GM12878 (cell line): ENCODE data around the gene SLAMF1. TPM values are rescaled to one million over a fixed set of nuclear protein-coding genes. Genes with fewer than 3 reads are reported as not detected.
A peak's percentile ranks its signal among the peaks of the same experiment; 100 is the strongest.

Experiments
- ATAC-seq: fragments of 200-7000 bp; cut with Tn5 transposase; 3 replicates; pipeline ENCODE4 v1.9.1; 2020; ENCODE audit warnings: mild to moderate bottlenecking, moderate library complexity
- BruUV-seq: library from RNA; stranded (reverse); fragments of 400-500 nt; replicated peaks from 2 replicates; lab custom pipeline; 2021; lab: Mats Ljungman, UMichigan
- CTCF ChIA-PET: fragments of 300-600 bp; sonication (Branson Sonifier 250); formaldehyde crosslinking; extraction: SDS; loops from one replicate; lab custom pipeline; 2021; ENCODE audit warnings: inconsistent platforms; lab: Yijun Ruan, JAX
- POLR2A ChIA-PET: fragments of 350-600 bp; formaldehyde crosslinking; extraction: SDS; loops from one replicate; lab custom pipeline; 2021; ENCODE audit warnings: inconsistent platforms; lab: Charles Lee
- RAD21 ChIA-PET: fragments of 300-600 bp; sonication (Branson Sonifier 250); formaldehyde crosslinking; loops from one replicate; lab custom pipeline; 2023; ENCODE audit warnings: antibody characterized with exemption; ENCODE audit not compliant: unreplicated experiment; lab: Charles Lee
- SMC1A ChIA-PET: fragments of 300-600 bp; sonication (Branson Sonifier 250); formaldehyde crosslinking; loops from one replicate; lab custom pipeline; 2023; ENCODE audit not compliant: unreplicated experiment, uncharacterized antibody; lab: Charles Lee
- DNase-seq: peaks from one replicate; pipeline ENCODE4 v3.0.0-alpha.2; 2011; ENCODE audit warnings: low read depth, low spot score
- FAIRE-seq: peaks from 3 replicates; lab custom pipeline; 2011; peaks lifted over from hg19 to GRCh38; lab: Jason Lieb, UNC
- H2AFZ ChIP-seq: 2 replicates; pipeline ENCODE4 v1.6.0; 2011; ENCODE audit warnings: low read depth, low read length, control low read depth; ENCODE audit not compliant: control insufficient read depth
- H3K27ac ChIP-seq: 2 replicates; pipeline ENCODE4 v1.5.1; 2011; ENCODE audit warnings: control low read depth; ENCODE audit not compliant: control insufficient read depth, insufficient read depth
- H3K27me3 ChIP-seq, 2 experiments: replicated peaks in 1 of 2; 2 replicates each; pipeline versions ENCODE4 v1.6.0 to v1.6.1; 2011; ENCODE audit warnings: low read length in 1 of 2; ENCODE audit not compliant: control insufficient read depth in 2 of 2, insufficient read depth in 2 of 2
- H3K36me3 ChIP-seq, 2 experiments: 2 replicates each; pipeline ENCODE4 v1.5.1; 2011; ENCODE audit warnings: low read length in 1 of 2; ENCODE audit not compliant: control insufficient read depth in 2 of 2, insufficient read depth in 2 of 2
- H3K4me1 ChIP-seq: 2 replicates; pipeline ENCODE4 v1.6.1; 2011; ENCODE audit warnings: mild to moderate bottlenecking, low read length, moderate library complexity, mixed read lengths; ENCODE audit not compliant: control insufficient read depth, insufficient read depth
- H3K4me2 ChIP-seq: 2 replicates; pipeline ENCODE4 v1.6.0; 2011; ENCODE audit warnings: control low read depth; ENCODE audit not compliant: control insufficient read depth, insufficient read depth
- H3K4me3 ChIP-seq: fragments of 200-600 bp; sonication (generic); 2 replicates; pipeline ENCODE4 v1.5.1; 2016
- H3K79me2 ChIP-seq: 2 replicates; pipeline ENCODE4 v1.6.0; 2011; ENCODE audit warnings: low read length; ENCODE audit not compliant: control insufficient read depth, insufficient read depth
- H3K9ac ChIP-seq: 2 replicates; pipeline ENCODE4 v1.8.0; 2011; ENCODE audit warnings: low read length, control low read depth, mixed read lengths; ENCODE audit not compliant: control insufficient read depth, insufficient read depth
- H3K9me3 ChIP-seq: replicated peaks from 3 replicates; pipeline ENCODE4 v1.5.1; 2011; ENCODE audit warnings: mild to moderate bottlenecking, low read length; ENCODE audit not compliant: control insufficient read depth, insufficient read depth
- H4K20me1 ChIP-seq: 2 replicates; pipeline ENCODE4 v1.6.0; 2011; ENCODE audit not compliant: control insufficient read depth, insufficient read depth
- ATF2 ChIP-seq: IDR thresholded peaks from 2 replicates; pipeline ENCODE4 v1.6.1; 2012; ENCODE audit warnings: low read length, inconsistent platforms
- CHD2 ChIP-seq: IDR thresholded peaks from 2 replicates; pipeline ENCODE4 v1.6.1; 2011; ENCODE audit warnings: low read depth, low read length, improper control_type of control experiment, borderline replicate concordance
- GABPA ChIP-seq: IDR thresholded peaks from 2 replicates; pipeline ENCODE4 v1.6.1; 2014; ENCODE audit warnings: antibody characterized with exemption, low read depth, mild to moderate bottlenecking, inconsistent platforms
- IKZF1 ChIP-seq: fragments of 450-650 bp; conservative IDR thresholded peaks from 2 replicates; pipeline ENCODE4 v1.6.1; 2017; ENCODE audit warnings: antibody characterized with exemption, mild to moderate bottlenecking
- MEF2B ChIP-seq: fragments of 450-650 bp; IDR thresholded peaks from 2 replicates; pipeline ENCODE4 v1.6.1; 2018; ENCODE audit warnings: mild to moderate bottlenecking, moderate library complexity; ENCODE audit not compliant: partially characterized antibody, poor library complexity, severe bottlenecking
- MYB ChIP-seq: fragments of 150-350 bp; IDR thresholded peaks from 2 replicates; pipeline ENCODE4 v1.6.1; 2014; ENCODE audit warnings: mild to moderate bottlenecking, low read depth, low read length, borderline replicate concordance
- POLR2AphosphoS5 ChIP-seq: IDR thresholded peaks from 2 replicates; pipeline ENCODE4 v1.6.1; 2011; ENCODE audit warnings: mild to moderate bottlenecking, low read length, inconsistent platforms
- SIN3A ChIP-seq: IDR thresholded peaks from 2 replicates; pipeline ENCODE4 v1.6.1; 2012; ENCODE audit warnings: low read depth, low read length, improper control_type of control experiment
- SMAD5 ChIP-seq: IDR thresholded peaks from 2 replicates; pipeline ENCODE4 v1.6.1; 2016; ENCODE audit warnings: antibody characterized with exemption, low read depth
- WGBS: methylation state at CpG from one replicate; pipeline ENCODE4 v1.1.6; 2016; ENCODE audit warnings: low lambda C conversion rate; ENCODE audit not compliant: insufficient replicate concordance, insufficient coverage; ENCODE audit errors: missing lambda C conversion rate; 5-methylcytosine and 5-hydroxymethylcytosine counted together
- in situ Hi-C: fragments of 300-500 bp; cut with MboI; formaldehyde crosslinking; loops from 9 replicates; pipeline ENCODE4 v1.14.3; 2018; ENCODE audit warnings: mixed read lengths
- intact Hi-C: fragments of 100-400 bp; cut with micrococcal nuclease; formaldehyde crosslinking; loops from one replicate; pipeline ENCODE4 v1.14.2; 2022; ENCODE audit not compliant: unreplicated experiment
- polyA plus RNA-seq, 11 experiments: library from polyadenylated mRNA; depleted of rRNA in 4 of 11; unstranded in 6 of 11; stranded (reverse) in 5 of 11; fragments of >200 nt; fragmentation: Nextera tagmentation in 4 of 11; fragmentation: Illumina TruSeq in 1 of 11; extraction: Ambion mirVana in 4 of 11; extraction: Trizol in 1 of 11; gene quantifications; 1 replicate in 1 of 11; 2 replicates in 10 of 11; pipeline versions ENCODE4 v1.2.1 to v1.2.3, GENCODE V29; 2011 to 2016; ENCODE audit warnings: inconsistent platforms in 2 of 11, missing spikeins in 2 of 11, low read depth in 1 of 11
- total RNA-seq, 4 experiments: library from RNA; depleted of rRNA in 3 of 4; stranded (reverse); fragments of >200 nt in 3 of 4; fragmentation: Illumina TruSeq in 1 of 4; extraction: Trizol in 1 of 4; gene quantifications; 2 replicates each; pipeline versions ENCODE4 v1.2.1 to v1.2.3, GENCODE V29; 2013 to 2021
- TF ChIP-seq, protein P1 (sequence below): IDR thresholded peaks from 2 replicates; pipeline ENCODE4 v1.6.1; 2012; ENCODE audit warnings: low read depth, low read length, improper control_type of control experiment
- TF ChIP-seq, protein P2 (sequence below): fragments of 450-650 bp; IDR thresholded peaks from 2 replicates; pipeline ENCODE4 v1.6.1; 2018; ENCODE audit warnings: mild to moderate bottlenecking, low read depth, moderate library complexity; ENCODE audit not compliant: partially characterized antibody

The SLAMF1 gene
- total and polyA plus RNA-seq, 10 of the 15 experiments (the other 5 are each of a cell fraction or from before 2014, with no cell fraction given): 87.3 to 260 (median 131) TPM

DNA sequence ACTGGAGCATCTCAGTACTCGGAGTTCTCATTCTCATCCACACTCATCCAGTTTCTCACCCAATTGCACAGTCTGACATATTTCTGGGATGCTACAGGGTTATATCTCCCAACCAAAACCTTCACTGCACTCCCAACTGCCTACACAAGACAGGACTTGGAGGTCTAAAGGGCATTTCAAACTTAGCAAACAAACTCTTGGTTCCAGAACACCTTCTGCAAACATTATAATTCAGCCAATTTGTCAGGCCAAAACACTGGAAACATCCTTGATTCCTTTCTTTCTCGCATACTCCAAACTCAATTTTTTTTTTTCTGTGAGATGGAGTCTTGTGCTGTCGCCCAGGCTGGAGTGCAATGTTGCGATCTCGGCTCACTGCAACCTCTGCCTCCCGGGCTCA, 7.9 kb downstream of the SLAMF1 start:
- ATAC-seq: no peak
- 85% methylated on average over 6 of the region's 6 CpGs for WGBS
- RAD21 ChIA-PET: interaction anchor here (2.2 to 2.5 kb wide), 3 partner anchors 9 to 36 kb away, joined by 13 to 39 read pairs (median 20); no protein-coding TSS in a partner anchor
- Histone ChIP-seq H3K36me3 (peaks cover 16 to 43% of the 10 kb centered on the region in 2 experiments), H4K20me1 (no peaks in the 10 kb centered on the region), H3K9me3 (no peaks in the 10 kb centered on the region), H3K27ac (peak overlapping the region; percentile 77), H2AFZ (no peak overlapping the region), H3K9ac (peak overlapping the region; percentile 59)
- BruUV-seq: no TSS peak
- CTCF ChIA-PET: interaction anchor here (0.9 to 2.2 kb wide), 4 partner anchors 9 to 138 kb away, joined by 3 to 7 read pairs (median 3); partner anchors contain the start of gene CD48
- no peak for DNase-seq
- FAIRE-seq: no peak
- peak; percentile 32; the same call in 1 of the 2 replicates for TF ChIP-seq POLR2AphosphoS5
- peak; percentile 12; the same call in 1 of the 2 replicates for TF ChIP-seq SMAD5
- no peak for TF ChIP-seq CHD2
- TF ChIP-seq, protein P1, sequence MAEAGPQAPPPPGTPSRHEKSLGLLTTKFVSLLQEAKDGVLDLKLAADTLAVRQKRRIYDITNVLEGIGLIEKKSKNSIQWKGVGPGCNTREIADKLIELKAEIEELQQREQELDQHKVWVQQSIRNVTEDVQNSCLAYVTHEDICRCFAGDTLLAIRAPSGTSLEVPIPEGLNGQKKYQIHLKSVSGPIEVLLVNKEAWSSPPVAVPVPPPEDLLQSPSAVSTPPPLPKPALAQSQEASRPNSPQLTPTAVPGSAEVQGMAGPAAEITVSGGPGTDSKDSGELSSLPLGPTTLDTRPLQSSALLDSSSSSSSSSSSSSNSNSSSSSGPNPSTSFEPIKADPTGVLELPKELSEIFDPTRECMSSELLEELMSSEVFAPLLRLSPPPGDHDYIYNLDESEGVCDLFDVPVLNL: no peak
- no peak for TF ChIP-seq IKZF1
- no peak for TF ChIP-seq MYB
- TF ChIP-seq MEF2B: no peak
- TF ChIP-seq SIN3A: no peak
- TF ChIP-seq GABPA: no peak
- TF ChIP-seq ATF2: peak; percentile 8; the same call in 1 of the 2 replicates
- TF ChIP-seq, protein P2, sequence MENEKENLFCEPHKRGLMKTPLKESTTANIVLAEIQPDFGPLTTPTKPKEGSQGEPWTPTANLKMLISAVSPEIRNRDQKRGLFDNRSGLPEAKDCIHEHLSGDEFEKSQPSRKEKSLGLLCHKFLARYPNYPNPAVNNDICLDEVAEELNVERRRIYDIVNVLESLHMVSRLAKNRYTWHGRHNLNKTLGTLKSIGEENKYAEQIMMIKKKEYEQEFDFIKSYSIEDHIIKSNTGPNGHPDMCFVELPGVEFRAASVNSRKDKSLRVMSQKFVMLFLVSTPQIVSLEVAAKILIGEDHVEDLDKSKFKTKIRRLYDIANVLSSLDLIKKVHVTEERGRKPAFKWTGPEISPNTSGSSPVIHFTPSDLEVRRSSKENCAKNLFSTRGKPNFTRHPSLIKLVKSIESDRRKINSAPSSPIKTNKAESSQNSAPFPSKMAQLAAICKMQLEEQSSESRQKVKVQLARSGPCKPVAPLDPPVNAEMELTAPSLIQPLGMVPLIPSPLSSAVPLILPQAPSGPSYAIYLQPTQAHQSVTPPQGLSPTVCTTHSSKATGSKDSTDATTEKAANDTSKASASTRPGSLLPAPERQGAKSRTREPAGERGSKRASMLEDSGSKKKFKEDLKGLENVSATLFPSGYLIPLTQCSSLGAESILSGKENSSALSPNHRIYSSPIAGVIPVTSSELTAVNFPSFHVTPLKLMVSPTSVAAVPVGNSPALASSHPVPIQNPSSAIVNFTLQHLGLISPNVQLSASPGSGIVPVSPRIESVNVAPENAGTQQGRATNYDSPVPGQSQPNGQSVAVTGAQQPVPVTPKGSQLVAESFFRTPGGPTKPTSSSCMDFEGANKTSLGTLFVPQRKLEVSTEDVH: no peak
- TF ChIP-seq, all 136 proteins: peak for 3
- intact Hi-C loops (no loop called here), in situ Hi-C loops (no loop called here)
- ChIA-PET SMC1A (interaction anchor here (1.0 to 2.5 kb wide), 7 partner anchors 9 to 87 kb away, joined by 3 to 51 read pairs (median 7); no protein-coding TSS in a partner anchor), POLR2A (interaction anchor here (0.9 to 2.2 kb wide), 6 partner anchors 9 to 73 kb away, joined by 3 to 13 read pairs (median 7); partner anchors contain the start of gene CD48)
- H3K79me2 ChIP-seq: peaks cover 90% of the 10 kb centered on the region
- H3K4me1 ChIP-seq: peaks cover 50% of the 10 kb centered on the region
- peak overlapping the region; percentile 56 for H3K4me3 ChIP-seq
- no peaks in the 10 kb centered on the region for H3K27me3 ChIP-seq
- H3K4me2 ChIP-seq: peak overlapping the region; percentile 85
